HG03103 (cell line): ENCODE results near the gene ATP8A2.

Experiments used
- ATAC-seq: cut with Tn5 transposase; IDR thresholded peaks from one replicate; pipeline ENCODE4 v1.9.1; 2021; ENCODE audit warnings: low read depth; ENCODE audit not compliant: unreplicated experiment

Gene ATP8A2

DNA sequence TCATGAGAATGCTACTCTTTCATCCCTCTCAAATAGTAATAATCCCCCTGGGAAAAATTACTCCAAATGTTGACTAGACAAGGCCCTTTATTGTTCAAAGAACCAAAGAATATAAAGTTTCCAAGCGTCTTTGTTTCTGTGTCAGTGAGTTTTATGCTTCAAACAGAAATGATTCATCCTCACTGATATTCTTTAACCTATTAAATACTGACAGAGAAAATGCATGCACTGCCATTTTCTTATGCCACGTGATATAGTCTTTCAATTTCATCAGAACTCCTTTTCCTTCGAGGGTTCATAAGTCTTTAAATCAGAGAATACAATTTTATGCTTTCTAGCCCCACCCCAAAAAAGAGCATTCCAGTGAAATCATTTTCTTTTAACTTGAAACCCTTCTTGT, 468.5 kb downstream of the ATP8A2 start:
- ATAC-seq = no peak

DNA sequence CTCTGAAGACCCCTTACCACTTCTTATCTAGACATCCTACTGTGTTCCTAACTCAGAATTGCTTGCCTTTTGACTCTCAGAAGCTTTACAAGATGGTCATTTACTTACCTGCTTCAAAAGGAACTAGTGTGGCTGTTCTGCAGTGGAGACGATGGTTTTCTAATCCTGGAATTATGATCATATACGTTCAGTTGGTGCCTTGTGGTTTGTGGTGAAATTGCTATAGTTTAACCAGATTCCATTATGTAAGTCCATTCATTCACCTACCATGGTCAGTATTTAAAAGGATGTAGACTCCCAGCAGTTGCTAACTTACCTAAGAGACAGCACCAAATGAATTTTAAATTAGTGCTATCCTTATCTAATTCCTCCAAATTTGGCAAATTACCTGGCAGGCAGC, 469.2 kb downstream of the ATP8A2 start:
- no peak for ATAC-seq

DNA sequence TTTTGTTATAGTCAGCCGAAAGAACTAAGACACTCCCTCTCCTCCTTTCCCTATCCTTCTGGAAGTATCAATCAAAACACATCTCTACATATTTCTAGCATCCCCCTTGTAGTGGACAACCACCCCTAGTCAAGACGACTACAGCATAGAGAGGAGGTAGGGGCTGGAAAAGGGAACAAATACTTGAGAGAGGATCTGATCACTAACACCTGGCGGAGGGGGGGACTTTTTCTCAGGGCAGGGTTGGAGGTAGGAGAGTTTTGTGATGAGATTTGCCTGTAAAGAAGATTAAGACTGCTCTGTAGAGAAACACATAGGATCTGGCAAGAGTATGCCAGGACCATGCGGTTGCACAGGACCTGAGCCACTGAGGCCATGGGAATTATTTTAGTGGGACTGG, 471.9 kb downstream of the ATP8A2 start:
- ATAC-seq = no peak

DNA sequence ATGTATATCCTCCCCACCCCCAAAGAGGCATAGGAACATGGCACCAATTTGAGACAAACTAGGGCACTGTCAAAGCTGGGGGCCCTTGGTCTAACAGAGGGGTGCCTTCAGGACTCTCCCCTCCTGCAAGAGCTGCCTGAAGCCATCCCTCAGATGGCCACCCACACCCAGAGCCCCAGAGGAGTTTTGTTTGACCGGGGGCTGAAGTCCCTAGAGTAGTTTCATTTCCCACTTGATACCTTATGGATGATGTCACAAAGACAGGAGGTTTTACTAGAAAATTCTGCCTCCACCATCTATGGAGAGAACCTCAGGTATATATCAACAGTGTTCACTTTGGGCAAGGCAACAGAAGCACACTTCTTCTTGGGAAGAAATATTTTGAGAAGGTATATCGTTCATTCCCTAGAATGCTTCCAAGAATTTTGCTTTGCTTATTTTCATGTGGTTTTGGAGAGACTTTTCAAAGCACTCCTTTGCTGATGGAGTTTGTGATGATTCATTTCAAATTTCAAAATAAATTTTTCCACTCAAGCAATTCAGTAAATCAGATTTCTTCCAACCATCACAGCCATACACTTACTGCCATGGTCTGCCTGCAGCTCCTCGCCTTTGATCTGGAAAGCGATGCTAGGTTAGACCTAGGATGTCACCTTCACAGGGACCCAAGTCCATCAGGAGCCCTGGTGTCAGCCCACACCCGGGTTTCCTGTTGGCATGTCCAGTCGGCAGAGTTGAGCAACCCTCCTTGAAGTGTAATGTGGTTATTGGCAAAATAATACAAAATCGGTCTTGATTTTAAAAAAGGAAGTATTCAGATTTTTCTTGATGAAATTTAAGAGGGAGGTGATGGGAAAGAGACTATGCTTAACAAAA, 473.0 kb downstream of the ATP8A2 start:
- ATAC-seq = no peak

DNA sequence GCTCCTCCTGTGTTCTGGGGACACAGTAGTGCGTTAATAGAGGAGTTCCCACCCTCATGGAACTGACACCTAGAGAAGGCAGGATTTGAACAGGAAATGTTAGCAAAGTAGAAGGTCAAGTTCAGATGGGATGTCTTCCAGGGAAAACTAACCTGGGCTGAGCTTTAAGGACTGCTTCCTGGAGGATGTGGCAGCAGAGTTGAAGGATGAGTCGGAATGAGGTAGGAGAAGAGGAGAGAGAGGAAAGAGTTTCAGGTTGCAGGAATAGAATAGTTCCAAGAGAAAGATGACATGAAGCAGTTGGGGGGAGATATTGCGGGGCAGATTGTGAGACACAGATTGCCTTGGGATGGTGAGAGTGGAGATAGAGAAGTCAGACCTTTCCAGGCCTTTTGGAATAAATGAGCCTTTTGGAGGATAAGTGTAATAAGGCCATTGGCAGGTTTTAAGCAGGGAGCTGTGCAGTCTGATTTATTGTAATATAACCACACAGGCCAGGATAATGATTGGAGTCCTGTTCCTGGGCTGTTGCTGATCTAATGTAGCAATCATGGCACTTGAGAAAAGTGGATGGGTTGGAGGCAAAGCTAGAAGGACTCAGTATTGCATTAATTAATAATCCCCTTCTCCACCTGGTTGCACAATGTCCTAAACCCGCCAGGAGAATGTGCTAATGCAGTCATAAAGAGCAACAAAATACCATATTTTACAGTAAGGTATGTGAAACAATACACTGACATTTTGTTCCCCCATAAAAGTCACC, 474.6 kb downstream of the ATP8A2 start:
- ATAC-seq = no peak

DNA sequence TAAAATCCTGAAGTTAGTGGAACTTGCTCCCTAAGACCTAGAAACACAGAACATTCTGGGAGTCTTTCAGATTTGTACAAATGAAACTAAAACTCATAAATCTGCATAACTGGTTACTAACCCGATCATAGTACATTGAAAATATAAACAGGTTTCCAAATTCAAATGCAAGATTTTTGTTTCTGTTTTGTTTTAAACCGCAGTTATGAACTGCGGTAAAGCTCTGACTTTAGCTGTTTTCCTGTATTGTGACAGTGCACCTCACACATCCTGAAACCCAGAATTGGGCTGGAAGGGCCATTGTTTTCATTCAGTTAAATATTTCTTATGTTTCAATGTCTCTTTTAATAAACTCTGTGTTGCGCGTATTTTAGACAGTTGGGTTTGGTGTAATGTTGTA, 475.4 kb downstream of the ATP8A2 start:
- no peak for ATAC-seq

DNA sequence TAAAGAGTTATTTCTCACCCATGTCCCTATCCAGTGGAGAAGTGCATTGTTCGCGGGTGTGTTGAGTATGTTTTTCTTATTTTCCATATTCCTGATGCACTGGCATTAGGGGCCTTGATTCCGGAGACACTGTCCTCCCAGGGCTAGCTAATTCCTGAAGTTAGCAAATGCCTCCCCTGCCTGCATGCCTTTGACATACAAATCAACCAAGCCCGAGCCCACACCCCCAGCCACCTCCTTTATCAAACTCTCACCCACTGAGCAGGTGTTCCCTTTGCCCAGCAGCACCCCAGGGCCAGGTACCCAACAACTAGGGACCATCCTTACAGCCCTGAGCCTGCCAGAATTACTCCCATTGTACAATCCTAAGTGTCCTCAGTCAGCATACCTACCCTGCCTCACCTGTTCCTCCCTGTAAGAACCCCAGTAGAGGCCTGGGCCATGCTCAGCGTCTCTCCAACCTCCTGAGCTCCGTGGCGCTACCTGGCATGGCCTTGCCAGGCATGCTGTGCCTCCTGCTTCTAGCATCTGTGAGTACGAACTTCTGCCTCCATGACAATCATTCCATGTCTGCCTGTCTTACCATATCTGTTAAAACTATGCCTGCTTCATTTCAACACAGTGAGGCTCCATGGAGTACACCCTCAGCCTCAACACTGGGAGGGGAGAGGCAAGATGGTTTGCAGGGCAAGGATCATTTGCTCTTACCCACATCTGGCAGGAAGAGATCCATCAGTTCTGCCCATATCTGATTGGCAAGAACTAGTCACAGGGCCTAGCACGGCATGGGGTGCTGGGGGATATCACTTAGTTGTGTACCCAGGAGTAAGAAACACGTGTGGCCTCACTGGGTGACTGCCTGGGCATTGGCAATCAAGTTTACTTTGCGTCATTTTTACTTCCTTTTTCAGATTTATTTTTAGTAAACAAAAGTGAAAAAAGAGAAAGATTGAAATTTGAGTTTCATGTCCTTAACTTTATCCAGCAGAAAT, 476.2 kb downstream of the ATP8A2 start:
- no peak for ATAC-seq

DNA sequence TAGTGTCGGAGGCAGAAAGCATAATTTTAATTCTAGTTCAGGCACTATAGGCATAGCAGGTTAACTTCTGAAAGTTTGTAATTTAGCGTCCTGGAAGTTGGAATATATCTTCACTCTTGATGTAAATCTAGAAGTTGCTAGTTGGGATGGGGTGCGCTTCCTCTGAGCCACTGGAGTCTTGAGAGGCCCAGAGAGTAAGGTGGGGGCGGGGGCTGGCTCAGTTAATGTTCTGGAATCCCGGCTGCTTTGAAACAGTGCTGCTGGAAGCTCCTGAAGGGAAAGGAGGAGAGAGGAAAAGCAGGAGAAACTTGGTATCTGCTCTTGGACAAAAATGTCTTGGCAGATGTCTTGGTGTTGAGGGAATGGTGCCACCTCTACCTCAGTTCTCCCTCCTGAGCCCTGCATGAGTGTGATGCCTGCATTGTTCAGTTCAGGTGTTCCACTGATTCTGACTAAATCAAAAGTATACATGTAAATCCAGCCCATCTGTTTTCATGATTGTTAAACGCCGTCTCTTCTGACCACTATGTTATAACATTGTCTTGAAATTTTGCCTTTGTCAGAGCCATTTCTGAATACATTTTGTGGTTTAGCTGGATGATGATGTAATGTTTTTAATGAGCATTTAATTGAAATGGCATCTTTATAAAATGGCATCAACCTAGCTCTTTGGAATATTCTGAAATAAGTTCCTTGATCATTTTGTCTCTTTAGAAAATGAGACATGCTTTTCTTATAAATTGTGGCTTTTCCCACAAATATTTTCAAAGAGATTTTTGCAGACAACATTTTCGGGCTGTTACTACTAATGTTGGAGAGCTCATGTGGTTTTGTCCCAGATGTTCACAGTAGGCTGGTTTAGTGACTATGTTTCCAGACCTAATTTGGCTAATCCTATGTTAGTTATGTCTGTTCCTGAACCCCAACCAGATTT, 477.3 kb downstream of the ATP8A2 start:
- ATAC-seq = no peak

DNA sequence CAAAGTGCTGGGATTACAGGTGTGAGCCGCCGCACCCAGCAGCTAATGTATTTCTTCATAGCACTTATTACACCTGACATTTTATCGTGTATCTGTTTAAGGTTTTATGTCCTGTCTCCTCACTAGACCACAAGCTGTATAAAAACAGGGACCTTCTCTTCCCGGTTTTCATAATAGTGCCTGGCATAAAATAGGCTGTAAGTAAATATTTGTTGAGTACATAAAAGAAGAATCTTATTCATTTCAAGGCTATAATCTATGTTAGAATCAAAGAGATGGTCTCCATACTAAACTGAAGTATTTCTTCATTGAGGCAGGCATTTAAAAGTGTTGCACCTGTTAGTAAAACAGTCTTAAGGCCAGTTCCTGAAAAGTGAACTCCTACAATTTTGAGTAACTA, 486.1 kb downstream of the ATP8A2 start:
- no peak for ATAC-seq

DNA sequence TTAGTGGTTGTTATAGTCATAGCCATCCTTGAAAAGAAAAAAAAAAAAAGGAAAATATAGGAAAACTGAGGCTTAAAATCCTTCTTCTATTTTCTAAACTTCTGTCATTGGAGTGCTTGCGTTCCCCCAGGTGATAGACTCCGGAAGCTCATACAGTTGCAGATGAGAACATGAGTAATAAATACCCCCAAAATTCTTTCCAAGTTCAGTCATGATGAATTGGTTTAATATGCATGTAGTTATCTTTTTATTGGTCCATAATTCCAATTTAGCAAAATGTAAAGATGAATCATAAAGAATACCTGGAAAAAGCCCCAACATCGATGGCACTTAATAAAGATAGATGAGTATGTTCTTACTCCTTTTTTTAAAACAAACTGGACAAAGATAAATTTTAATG, 487.8 kb downstream of the ATP8A2 start:
- no peak for ATAC-seq

DNA sequence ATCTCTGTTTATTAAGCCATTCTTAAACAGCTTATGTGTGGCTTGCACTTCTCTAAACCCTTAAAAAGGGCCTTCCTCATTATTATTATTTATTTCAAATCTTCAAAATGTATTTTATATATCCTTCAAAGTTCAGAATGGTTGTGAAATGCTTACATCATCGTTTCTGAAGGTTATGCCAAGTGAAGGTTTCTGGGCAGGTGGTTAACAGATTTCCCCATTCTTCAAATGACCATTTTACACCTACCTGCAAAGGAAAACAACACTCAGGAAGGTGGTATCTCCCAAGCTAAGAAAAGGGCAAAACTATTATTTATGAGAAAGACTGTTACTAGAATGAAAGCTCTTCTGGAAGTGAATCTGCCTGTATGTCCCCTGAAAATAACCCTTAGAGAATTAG, 488.5 kb downstream of the ATP8A2 start:
- ATAC-seq = no peak

DNA sequence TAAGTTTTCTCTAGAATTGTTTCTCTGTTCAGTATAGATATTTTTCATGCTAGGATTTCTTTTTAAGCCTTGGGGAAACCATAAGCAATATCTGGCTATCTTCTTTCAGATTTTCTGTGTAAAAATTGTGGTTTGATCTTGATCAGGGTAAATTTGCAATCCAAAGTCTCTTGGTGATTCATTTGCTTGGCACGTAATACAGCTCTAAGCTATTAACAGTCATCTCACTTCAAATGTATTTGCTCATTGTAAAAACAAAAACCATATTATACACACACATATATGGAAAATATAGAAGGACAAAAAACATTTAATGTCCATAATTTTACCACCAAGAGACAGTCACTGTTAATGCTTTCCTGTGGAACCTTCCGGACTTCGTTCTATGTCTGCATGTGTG, 489.1 kb downstream of the ATP8A2 start:
- ATAC-seq = no peak

DNA sequence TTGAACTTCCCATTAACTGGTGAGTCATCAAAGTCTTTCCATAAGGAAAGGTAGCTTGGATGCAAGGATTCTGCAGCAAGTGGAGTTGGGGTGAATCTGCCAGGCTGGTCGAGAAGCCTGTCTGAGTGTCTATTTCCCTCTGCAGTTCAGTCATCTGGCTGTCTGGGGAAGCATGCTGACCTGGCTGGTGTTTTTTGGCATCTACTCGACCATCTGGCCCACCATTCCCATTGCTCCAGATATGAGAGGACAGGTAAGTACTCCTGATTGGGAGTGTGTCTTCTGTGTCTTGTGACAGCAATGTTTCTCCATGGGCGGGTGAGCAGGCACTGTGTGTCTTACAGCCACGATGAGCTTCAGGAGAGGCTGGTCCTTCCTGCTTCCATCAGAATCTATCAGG, 490.4 kb downstream of the ATP8A2 start:
- ATAC-seq = no peak

DNA sequence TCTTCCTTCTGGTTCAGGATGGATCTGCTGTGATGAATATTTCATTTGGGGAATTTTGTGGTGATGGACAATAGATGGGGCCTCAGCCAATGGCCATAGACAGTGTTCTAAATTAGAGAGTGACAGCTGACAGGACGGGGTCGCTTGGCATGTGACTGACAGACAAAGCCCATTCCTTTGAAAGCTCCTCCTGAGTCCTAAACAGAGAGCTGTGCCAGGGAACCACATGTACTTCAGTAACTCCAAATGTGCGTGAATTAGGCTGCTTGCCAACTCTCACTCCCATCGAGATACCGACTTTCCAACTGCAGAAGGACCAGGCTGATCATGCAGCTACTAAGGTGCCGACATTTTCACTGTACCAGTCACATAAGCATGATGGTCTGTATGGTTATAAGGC, 492.3 kb downstream of the ATP8A2 start:
- no peak for ATAC-seq

DNA sequence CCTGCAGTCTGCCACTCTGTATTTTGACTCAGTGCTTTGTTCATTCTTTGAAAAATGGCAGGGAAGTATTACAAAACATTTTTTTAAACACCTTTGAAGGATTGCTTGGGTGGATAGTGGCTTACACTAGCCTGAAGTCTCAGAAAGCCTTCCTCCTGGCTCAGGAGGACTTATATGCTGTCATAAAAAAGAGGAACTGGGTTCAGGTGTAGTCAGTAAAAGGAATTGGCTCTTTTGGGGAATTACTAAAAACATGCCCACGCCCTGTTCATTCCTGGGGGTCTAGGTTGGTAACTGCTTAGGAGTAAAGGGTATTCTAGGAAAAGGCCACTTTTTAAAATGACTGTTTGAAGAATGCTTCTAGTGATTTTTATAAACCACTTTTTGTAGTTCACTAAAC, 493.2 kb downstream of the ATP8A2 start:
- ATAC-seq = no peak

DNA sequence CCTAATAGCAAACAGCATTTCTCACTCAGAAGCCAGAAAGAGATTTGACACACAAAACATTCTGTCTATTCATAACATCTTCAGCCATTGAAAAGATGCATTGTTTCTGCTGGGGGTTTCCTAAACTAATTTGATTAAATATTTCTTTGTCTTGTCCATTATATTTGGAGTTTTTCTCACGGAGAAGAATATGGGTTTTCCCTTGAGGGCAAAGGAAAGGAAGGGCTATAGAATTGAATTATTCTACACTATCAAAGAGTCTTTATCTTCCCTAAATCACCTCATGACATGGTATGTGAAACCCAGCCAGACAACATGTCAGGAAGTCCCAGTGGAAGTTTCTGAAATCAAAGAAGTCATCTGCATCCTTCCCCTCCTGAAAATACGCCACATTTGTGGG, 493.6 kb downstream of the ATP8A2 start:
- no peak for ATAC-seq

DNA sequence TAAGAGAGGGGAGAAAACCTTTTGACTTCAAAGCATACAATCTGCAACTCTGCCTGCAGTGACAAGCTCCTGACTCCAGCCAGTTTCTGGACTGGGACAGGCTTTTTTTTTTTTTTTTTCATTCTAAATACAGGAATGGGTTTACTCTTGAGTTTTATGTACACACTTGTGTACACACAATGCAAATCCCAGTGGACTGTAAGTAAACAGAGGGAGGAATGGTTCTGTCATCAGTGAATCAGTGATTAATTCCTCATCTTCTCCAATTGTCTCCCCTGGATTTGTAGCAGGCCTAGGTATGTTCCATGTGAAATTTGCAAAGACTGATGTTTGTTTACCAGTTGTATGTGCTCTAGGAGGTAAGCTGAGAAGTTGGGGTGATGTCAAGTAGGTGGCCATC, 495.3 kb downstream of the ATP8A2 start:
- ATAC-seq = no peak

DNA sequence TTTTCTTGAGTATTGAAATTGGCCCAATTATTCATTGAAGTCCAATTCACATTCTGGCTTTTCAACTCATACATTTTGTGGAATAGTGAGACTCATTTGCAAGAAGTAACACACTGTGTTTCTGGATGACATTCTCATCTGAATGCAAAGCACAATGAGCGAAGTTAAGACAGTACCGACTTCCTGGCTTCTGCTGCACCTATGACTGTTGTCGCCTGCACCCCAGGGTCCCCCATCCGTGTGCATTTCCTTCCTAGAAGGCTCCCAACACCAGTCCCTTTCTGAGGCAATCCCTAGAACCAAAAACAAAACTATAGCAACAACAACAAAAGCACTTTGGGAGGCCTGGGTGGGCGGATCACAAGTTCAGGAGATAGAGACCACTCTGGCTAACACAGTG, 496.7 kb downstream of the ATP8A2 start:
- ATAC-seq = no peak

DNA sequence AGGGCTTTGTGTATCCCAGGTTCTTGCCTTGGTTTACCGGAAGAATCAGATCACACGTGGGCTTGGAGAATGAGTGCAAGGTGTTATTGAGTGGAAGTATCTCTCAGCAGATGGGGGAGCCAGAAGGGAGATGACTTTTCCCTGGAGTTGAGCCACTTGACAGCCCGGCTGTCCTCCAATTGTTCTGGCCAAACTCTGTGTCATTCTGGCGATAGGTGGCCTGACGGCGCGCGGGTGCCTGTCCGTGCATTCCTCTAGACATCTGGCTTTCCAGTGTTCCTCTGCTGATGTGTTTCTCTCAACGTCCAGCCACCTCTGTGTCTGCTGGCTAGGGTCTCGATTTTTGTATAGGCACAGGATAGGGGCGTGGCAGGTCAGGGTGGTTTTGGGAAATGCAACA, 498.2 kb downstream of the ATP8A2 start:
- ATAC-seq = no peak
